K562 (cell line): ENCODE results near the gene CHMP2A. TPM values are rescaled to one million over a fixed set of nuclear protein-coding genes. Genes with fewer than 3 reads are reported as not detected.

Experiments used
- DPF2 ChIP-seq: fragments of 450-650 bp; IDR thresholded peaks from 2 replicates; pipeline ENCODE4 v1.6.1; 2016
- ELF4 ChIP-seq: fragments of 450-650 bp; formaldehyde crosslinking; IDR thresholded peaks from 2 replicates; pipeline ENCODE4 v1.4.0; 2022; ENCODE audit warnings: missing genetic modification characterization
- FOXP4 ChIP-seq: sonication (generic); formaldehyde crosslinking; IDR thresholded peaks from 2 replicates; pipeline ENCODE4 v1.8.0; 2022; ENCODE audit warnings: mild to moderate bottlenecking, missing genetic modification reagents, borderline replicate concordance
- GATA2 ChIP-seq: sonication (generic); formaldehyde crosslinking; IDR thresholded peaks from 2 replicates; pipeline ENCODE4 v1.4.0; 2020; ENCODE audit warnings: mild to moderate bottlenecking, missing genetic modification reagents
- RBM17 ChIP-seq: fragments of 200-400 bp; formaldehyde crosslinking; IDR thresholded peaks from 2 replicates; pipeline ENCODE4 v1.6.1; 2017; ENCODE audit warnings: low read depth, mild to moderate bottlenecking, low read length, borderline replicate concordance
- SAP30 ChIP-seq: fragments of 200-600 bp; sonication (generic); IDR thresholded peaks from 2 replicates; pipeline ENCODE4 v1.6.1; 2012; ENCODE audit warnings: borderline replicate concordance, low read depth, mild to moderate bottlenecking, moderate library complexity, low read length, control low read depth, inconsistent platforms; ENCODE audit not compliant: insufficient read depth, poor library complexity, severe bottlenecking
- SUPT5H ChIP-seq: fragments of 450-650 bp; IDR thresholded peaks from 2 replicates; pipeline ENCODE4 v1.6.1; 2016
- ZNF561 ChIP-seq: fragments of 450-650 bp; formaldehyde crosslinking; conservative IDR thresholded peaks from 2 replicates; pipeline ENCODE4 v1.4.0; 2020; ENCODE audit warnings: mild to moderate bottlenecking, moderate library complexity
- polyA plus RNA-seq, 8 experiments: library from polyadenylated mRNA; depleted of rRNA in 4 of 8; stranded (reverse) in 5 of 8; unstranded in 3 of 8; fragments of >200 nt; fragmentation: Nextera tagmentation in 2 of 8; fragmentation: Illumina TruSeq in 1 of 8; extraction: Ambion mirVana in 2 of 8; extraction: Trizol in 1 of 8; gene quantifications; 2 replicates each; pipeline versions ENCODE4 v1.2.1 to v1.2.3, GENCODE V29; 2011 to 2014; ENCODE audit warnings: inconsistent platforms in 1 of 8, missing spikeins in 1 of 8
- total RNA-seq, 7 experiments: library from RNA; depleted of rRNA in 6 of 7; stranded (reverse); fragments of >200 nt in 6 of 7; fragmentation: Illumina TruSeq in 2 of 7; extraction: Trizol in 2 of 7; gene quantifications; 2 replicates each; pipeline versions ENCODE4 v1.2.1 to v1.2.3, GENCODE V29; 2011 to 2021; ENCODE audit warnings: low replicate concordance in 1 of 7
- TF ChIP-seq, protein P1 (sequence below): sonication (generic); formaldehyde crosslinking; IDR thresholded peaks from 2 replicates; pipeline ENCODE4 v1.8.0; 2022; ENCODE audit warnings: mild to moderate bottlenecking, missing genetic modification reagents
- TF ChIP-seq, protein P2 (sequence below): fragments of 450-650 bp; formaldehyde crosslinking; IDR thresholded peaks from 2 replicates; pipeline ENCODE4 v1.4.0; 2022; ENCODE audit warnings: missing genetic modification characterization

Gene CHMP2A
- total and polyA plus RNA-seq, 9 of the 15 experiments (the other 6 are each of a cell fraction or from before 2014, with no cell fraction given): 57.6 to 159 (median 87.2) TPM

DNA sequence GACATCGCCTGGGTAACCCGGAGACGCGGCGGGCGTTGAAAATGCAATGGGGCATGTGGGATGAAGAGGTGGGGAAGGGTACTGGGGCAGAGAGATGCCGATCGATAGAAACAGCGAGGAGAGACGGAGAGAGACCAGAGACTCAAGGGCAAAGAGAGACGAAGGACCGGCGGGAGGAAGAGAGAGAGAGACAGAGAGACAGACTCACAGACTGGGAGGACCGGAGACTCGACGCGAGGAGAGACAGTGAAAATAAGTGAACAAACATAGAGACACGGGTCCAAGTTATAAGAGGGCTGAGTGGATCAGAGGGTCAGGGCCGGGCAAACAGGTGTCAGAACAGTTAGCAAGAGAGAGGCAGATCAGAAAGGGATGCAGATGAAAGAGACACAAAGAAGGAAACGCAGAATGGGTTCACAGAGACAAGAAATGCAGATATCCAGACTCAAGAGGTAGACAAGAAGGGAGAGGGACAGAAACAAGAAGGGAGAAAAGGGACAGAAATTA lies 18.8 kb upstream of the CHMP2A start (continued):
- TF ChIP-seq, protein P1, sequence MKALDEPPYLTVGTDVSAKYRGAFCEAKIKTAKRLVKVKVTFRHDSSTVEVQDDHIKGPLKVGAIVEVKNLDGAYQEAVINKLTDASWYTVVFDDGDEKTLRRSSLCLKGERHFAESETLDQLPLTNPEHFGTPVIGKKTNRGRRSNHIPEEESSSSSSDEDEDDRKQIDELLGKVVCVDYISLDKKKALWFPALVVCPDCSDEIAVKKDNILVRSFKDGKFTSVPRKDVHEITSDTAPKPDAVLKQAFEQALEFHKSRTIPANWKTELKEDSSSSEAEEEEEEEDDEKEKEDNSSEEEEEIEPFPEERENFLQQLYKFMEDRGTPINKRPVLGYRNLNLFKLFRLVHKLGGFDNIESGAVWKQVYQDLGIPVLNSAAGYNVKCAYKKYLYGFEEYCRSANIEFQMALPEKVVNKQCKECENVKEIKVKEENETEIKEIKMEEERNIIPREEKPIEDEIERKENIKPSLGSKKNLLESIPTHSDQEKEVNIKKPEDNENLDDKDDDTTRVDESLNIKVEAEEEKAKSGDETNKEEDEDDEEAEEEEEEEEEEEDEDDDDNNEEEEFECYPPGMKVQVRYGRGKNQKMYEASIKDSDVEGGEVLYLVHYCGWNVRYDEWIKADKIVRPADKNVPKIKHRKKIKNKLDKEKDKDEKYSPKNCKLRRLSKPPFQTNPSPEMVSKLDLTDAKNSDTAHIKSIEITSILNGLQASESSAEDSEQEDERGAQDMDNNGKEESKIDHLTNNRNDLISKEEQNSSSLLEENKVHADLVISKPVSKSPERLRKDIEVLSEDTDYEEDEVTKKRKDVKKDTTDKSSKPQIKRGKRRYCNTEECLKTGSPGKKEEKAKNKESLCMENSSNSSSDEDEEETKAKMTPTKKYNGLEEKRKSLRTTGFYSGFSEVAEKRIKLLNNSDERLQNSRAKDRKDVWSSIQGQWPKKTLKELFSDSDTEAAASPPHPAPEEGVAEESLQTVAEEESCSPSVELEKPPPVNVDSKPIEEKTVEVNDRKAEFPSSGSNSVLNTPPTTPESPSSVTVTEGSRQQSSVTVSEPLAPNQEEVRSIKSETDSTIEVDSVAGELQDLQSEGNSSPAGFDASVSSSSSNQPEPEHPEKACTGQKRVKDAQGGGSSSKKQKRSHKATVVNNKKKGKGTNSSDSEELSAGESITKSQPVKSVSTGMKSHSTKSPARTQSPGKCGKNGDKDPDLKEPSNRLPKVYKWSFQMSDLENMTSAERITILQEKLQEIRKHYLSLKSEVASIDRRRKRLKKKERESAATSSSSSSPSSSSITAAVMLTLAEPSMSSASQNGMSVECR (CRISPR knock-in tag): peak; percentile 91; the same call in 1 of the 2 replicates
- peak; percentile 82; the same call in 1 of the 2 replicates for TF ChIP-seq FOXP4 (CRISPR knock-in tag)
- peak; percentile 95 for TF ChIP-seq SAP30
- TF ChIP-seq GATA2 (CRISPR knock-in tag): no peak
- TF ChIP-seq ZNF561 (CRISPR knock-in tag): no peak
- TF ChIP-seq DPF2: peak; percentile 8
- TF ChIP-seq SUPT5H: no peak
- peak; percentile 57; the same call in 1 of the 2 replicates for TF ChIP-seq ELF4 (CRISPR knock-in tag)
- no peak for TF ChIP-seq RBM17
- TF ChIP-seq, protein P2, sequence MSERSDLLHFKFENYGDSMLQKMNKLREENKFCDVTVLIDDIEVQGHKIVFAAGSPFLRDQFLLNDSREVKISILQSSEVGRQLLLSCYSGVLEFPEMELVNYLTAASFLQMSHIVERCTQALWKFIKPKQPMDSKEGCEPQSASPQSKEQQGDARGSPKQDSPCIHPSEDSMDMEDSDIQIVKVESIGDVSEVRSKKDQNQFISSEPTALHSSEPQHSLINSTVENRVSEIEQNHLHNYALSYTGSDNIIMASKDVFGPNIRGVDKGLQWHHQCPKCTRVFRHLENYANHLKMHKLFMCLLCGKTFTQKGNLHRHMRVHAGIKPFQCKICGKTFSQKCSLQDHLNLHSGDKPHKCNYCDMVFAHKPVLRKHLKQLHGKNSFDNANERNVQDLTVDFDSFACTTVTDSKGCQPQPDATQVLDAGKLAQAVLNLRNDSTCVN (CRISPR knock-in tag): 0 out of 2 replicates have a peak, but pooled peaks have one; percentile 61
- TF ChIP-seq, all 486 proteins: peak for 47
